Fibroblast of skin of right biceps (primary cell): ENCODE data around the gene PCAT6.

Experiments
- DNase-seq: peaks from one replicate; pipeline ENCODE4 v3.0.0-alpha.2; 2013

PCAT6 gene

GRCh38 chr1:202852163-202852904, 41.6 kb downstream of the PCAT6 start:
- peak; percentile 61 for DNase-seq

GRCh38 chr1:202854787-202855186, 44.0 kb downstream of the PCAT6 start:
- no peak for DNase-seq

GRCh38 chr1:202856014-202856413, 45.3 kb downstream of the PCAT6 start:
- no peak for DNase-seq

GRCh38 chr1:202857136-202857610, 46.4 kb downstream of the PCAT6 start:
- DNase-seq = no peak

GRCh38 chr1:202858331-202858730, 47.6 kb downstream of the PCAT6 start:
- DNase-seq = peak; percentile 26

- no peak for DNase-seq
These were observed 48.1 kb downstream of the PCAT6 start for GRCh38 chr1:202858789-202859414.

GRCh38 chr1:202860744-202861419, 50.1 kb downstream of the PCAT6 start:
- peak; percentile 33 for DNase-seq
